ENCODE data around the gene NSUN3. TPM values are rescaled to one million over a fixed set of nuclear protein-coding genes. Genes with fewer than 3 reads are reported as not detected.

The NSUN3 gene
- total RNA-seq, 1 donor: 13.4 TPM

DNA sequence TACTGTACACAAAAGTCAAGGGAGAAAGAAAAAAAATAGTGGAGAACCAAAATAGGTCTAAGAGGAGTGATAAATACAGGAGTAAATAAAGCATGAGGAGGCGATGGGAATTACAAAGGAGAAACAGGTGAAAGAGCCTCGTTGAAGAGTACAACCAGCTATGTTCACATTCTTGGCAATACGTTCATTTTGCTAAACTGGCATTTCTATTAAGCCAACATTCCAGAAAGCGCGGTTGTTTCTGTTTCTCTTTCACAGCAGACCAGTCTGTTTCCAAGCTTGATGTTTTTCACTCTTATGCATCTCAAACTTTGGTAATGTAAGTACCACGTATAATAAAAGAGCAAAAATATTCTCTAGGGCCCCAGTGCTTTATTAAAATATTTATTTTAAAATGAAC, 74.5 kb downstream of the NSUN3 start:
- no peaks in the 10 kb centered on the region for H3K4me1 ChIP-seq (ENCODE audit: insufficient read depth, low read length)
- H3K27me3 ChIP-seq (ENCODE audit: insufficient read depth, low read length): no peaks in the 10 kb centered on the region
- no peaks in the 10 kb centered on the region for H3K79me2 ChIP-seq (ENCODE audit: insufficient read depth, low read length)
- DNase-seq (ENCODE audit: insufficient read length, low spot score, missing footprints): peak; percentile 61
- H3K36me3 ChIP-seq (ENCODE audit: insufficient read depth, low read length): no peaks in the 10 kb centered on the region
- TF ChIP-seq, protein P1, sequence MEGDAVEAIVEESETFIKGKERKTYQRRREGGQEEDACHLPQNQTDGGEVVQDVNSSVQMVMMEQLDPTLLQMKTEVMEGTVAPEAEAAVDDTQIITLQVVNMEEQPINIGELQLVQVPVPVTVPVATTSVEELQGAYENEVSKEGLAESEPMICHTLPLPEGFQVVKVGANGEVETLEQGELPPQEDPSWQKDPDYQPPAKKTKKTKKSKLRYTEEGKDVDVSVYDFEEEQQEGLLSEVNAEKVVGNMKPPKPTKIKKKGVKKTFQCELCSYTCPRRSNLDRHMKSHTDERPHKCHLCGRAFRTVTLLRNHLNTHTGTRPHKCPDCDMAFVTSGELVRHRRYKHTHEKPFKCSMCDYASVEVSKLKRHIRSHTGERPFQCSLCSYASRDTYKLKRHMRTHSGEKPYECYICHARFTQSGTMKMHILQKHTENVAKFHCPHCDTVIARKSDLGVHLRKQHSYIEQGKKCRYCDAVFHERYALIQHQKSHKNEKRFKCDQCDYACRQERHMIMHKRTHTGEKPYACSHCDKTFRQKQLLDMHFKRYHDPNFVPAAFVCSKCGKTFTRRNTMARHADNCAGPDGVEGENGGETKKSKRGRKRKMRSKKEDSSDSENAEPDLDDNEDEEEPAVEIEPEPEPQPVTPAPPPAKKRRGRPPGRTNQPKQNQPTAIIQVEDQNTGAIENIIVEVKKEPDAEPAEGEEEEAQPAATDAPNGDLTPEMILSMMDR (IDR thresholded peaks at IDR 0.05; ENCODE audit: extremely low read depth, low read depth, low read length): no peak
- H3K4me3 ChIP-seq (ENCODE audit: insufficient read depth, low read length): peak overlapping the region; percentile 43
- no peaks in the 10 kb centered on the region for H3K9me3 ChIP-seq (ENCODE audit: low read depth, low read length)
- peak overlapping the region; percentile 52 for H3K4me2 ChIP-seq (ENCODE audit: insufficient read depth, low read length)
- no peaks in the 10 kb centered on the region for H4K20me1 ChIP-seq (ENCODE audit: insufficient read depth, low read length)
- H3K27ac ChIP-seq (ENCODE audit: low read depth, low read length): no peak overlapping the region
- no peak overlapping the region for H2AFZ ChIP-seq (ENCODE audit: low read length)

GRCh38 chr3:94146455-94146854, 83.6 kb downstream of the NSUN3 start:
- DNase-seq (ENCODE audit: insufficient read length, low spot score, missing footprints): no peak
- Histone ChIP-seq H3K4me3 (ENCODE audit: insufficient read depth, low read length) (no peak overlapping the region), H4K20me1 (ENCODE audit: insufficient read depth, low read length) (no peaks in the 10 kb centered on the region), H3K4me2 (ENCODE audit: insufficient read depth, low read length) (no peak overlapping the region), H3K27me3 (ENCODE audit: insufficient read depth, low read length) (no peaks in the 10 kb centered on the region), H3K27ac (ENCODE audit: low read depth, low read length) (no peak overlapping the region), H3K4me1 (ENCODE audit: insufficient read depth, low read length) (no peaks in the 10 kb centered on the region), H2AFZ (ENCODE audit: low read length) (no peak overlapping the region), H3K9me3 (ENCODE audit: low read depth, low read length) (no peaks in the 10 kb centered on the region), H3K79me2 (ENCODE audit: insufficient read depth, low read length) (no peaks in the 10 kb centered on the region), H3K36me3 (ENCODE audit: insufficient read depth, low read length) (no peaks in the 10 kb centered on the region)
- TF ChIP-seq, protein P1 (IDR thresholded peaks at IDR 0.05; ENCODE audit: extremely low read depth, low read depth, low read length): no peak

- TF ChIP-seq, protein P1 (IDR thresholded peaks at IDR 0.05; ENCODE audit: extremely low read depth, low read depth, low read length): no peak
- Histone ChIP-seq H3K27me3 (ENCODE audit: insufficient read depth, low read length) (no peaks in the 10 kb centered on the region), H4K20me1 (ENCODE audit: insufficient read depth, low read length) (no peaks in the 10 kb centered on the region)
These were observed 84.2 kb downstream of the NSUN3 start for GRCh38 chr3:94147012-94147411.

DNA sequence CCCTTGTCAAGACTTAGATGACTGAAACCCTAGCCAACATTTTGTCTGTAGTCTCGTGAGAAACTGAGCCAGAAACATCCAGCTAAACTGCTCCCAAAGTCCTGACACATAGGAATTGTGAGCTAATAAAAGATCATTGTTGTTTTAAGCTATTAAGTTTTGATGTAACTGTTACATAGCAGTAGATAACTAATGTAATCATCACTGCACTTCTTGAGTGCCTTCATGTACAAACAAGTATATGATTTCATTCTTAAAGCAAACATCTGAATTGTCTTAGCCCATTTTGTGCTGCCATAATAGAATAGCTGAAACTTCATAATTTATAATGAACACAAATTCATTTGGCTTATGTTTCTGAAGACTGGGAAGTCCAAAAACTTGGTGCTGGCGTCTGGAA, 87.3 kb downstream of the NSUN3 start:
- H3K36me3 ChIP-seq (ENCODE audit: insufficient read depth, low read length): no peaks in the 10 kb centered on the region
- TF ChIP-seq, protein P1 (IDR thresholded peaks at IDR 0.05; ENCODE audit: extremely low read depth, low read depth, low read length): no peak
- no peaks in the 10 kb centered on the region for H3K4me1 ChIP-seq (ENCODE audit: insufficient read depth, low read length)

More at GRCh38 chr3:94147012-94147411, 84.2 kb downstream of the NSUN3 start:
- no peak for DNase-seq (ENCODE audit: insufficient read length, low spot score, missing footprints)
- Histone ChIP-seq H3K9me3 (ENCODE audit: low read depth, low read length) (no peaks in the 10 kb centered on the region), H3K4me1 (ENCODE audit: insufficient read depth, low read length) (no peaks in the 10 kb centered on the region), H3K27ac (ENCODE audit: low read depth, low read length) (no peak overlapping the region), H3K4me3 (ENCODE audit: insufficient read depth, low read length) (no peak overlapping the region), H3K36me3 (ENCODE audit: insufficient read depth, low read length) (no peaks in the 10 kb centered on the region), H2AFZ (ENCODE audit: low read length) (no peak overlapping the region), H3K4me2 (ENCODE audit: insufficient read depth, low read length) (no peak overlapping the region), H3K79me2 (ENCODE audit: insufficient read depth, low read length) (no peaks in the 10 kb centered on the region)

More for the DNA sequence above, 87.3 kb downstream of the NSUN3 start:
- H3K9me3 ChIP-seq (ENCODE audit: low read depth, low read length): no peaks in the 10 kb centered on the region
- H3K27me3 ChIP-seq (ENCODE audit: insufficient read depth, low read length): no peaks in the 10 kb centered on the region
- no peak overlapping the region for H3K4me2 ChIP-seq (ENCODE audit: insufficient read depth, low read length)
- H3K27ac ChIP-seq (ENCODE audit: low read depth, low read length): no peak overlapping the region
- no peak overlapping the region for H3K4me3 ChIP-seq (ENCODE audit: insufficient read depth, low read length)
- no peaks in the 10 kb centered on the region for H4K20me1 ChIP-seq (ENCODE audit: insufficient read depth, low read length)
- H2AFZ ChIP-seq (ENCODE audit: low read length): no peak overlapping the region
- no peaks in the 10 kb centered on the region for H3K79me2 ChIP-seq (ENCODE audit: insufficient read depth, low read length)
- DNase-seq (ENCODE audit: insufficient read length, low spot score, missing footprints): no peak

All from osteoblast (primary cell).